ENCODE results near the gene AGBL1. TPM values are rescaled to one million over a fixed set of nuclear protein-coding genes. Genes with fewer than 3 reads are reported as not detected.

AGBL1 gene
- total and polyA plus RNA-seq, 2 experiments from 2014 or later, result 0.06 to 0.11 TPM

- H3K36me3 ChIP-seq, result no peaks in the 10 kb centered on the region
- DNase-seq (ENCODE audit: low read depth in 1 of 2, low spot score in 1 of 2), result no peak
Observed at GRCh38 chr15:86573476-86573875, 493.8 kb downstream of the AGBL1 start.

GRCh38 chr15:86588413-86588812 is 508.7 kb downstream of the AGBL1 start:
- TF ChIP-seq, protein P1, sequence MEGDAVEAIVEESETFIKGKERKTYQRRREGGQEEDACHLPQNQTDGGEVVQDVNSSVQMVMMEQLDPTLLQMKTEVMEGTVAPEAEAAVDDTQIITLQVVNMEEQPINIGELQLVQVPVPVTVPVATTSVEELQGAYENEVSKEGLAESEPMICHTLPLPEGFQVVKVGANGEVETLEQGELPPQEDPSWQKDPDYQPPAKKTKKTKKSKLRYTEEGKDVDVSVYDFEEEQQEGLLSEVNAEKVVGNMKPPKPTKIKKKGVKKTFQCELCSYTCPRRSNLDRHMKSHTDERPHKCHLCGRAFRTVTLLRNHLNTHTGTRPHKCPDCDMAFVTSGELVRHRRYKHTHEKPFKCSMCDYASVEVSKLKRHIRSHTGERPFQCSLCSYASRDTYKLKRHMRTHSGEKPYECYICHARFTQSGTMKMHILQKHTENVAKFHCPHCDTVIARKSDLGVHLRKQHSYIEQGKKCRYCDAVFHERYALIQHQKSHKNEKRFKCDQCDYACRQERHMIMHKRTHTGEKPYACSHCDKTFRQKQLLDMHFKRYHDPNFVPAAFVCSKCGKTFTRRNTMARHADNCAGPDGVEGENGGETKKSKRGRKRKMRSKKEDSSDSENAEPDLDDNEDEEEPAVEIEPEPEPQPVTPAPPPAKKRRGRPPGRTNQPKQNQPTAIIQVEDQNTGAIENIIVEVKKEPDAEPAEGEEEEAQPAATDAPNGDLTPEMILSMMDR (IDR thresholded peaks at IDR 0.05; ENCODE audit: low read depth, low read length), result no peak
- H3K4me3 ChIP-seq, result no peak overlapping the region
- peak overlapping the region; percentile 7 for H3K27ac ChIP-seq
- H3K36me3 ChIP-seq, result no peaks in the 10 kb centered on the region
- peak in 1 of 2 donors; percentile 64 for DNase-seq (ENCODE audit: low read depth in 1 of 2, low spot score in 1 of 2)
- no peaks in the 10 kb centered on the region for H3K9me3 ChIP-seq (ENCODE audit: low read depth)
- H3K27me3 ChIP-seq, result no peaks in the 10 kb centered on the region
- H3K4me1 ChIP-seq (ENCODE audit: low read depth), result peaks cover 23% of the 10 kb centered on the region

More at GRCh38 chr15:86573476-86573875, 493.8 kb downstream of the AGBL1 start:
- Histone ChIP-seq H3K9me3 (ENCODE audit: low read depth) (no peaks in the 10 kb centered on the region), H3K27ac (no peak overlapping the region), H3K27me3 (no peaks in the 10 kb centered on the region), H3K4me3 (no peak overlapping the region), H3K4me1 (ENCODE audit: low read depth) (peaks cover 22% of the 10 kb centered on the region)
- TF ChIP-seq, protein P1 (IDR thresholded peaks at IDR 0.05; ENCODE audit: low read depth, low read length), result no peak

DNA sequence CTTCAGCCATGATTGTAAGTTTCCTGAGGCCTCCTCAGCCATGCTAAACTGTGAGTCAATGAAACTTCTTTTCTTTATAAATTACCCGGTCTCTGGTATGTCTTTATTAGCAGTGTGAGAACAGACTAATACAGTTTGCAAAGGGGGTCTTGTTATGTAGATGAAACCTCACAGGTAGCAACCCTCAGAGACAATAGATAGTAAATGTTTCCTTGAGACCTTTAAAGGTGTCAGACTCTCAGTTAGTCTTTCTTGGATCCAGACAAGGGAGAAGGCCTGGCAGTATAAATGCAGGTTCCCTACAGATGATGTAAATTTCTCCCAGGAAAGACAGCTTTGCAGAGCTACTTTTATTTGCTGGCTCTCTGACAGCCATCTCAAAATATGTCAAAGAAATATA is 510.8 kb downstream of the AGBL1 start:
- Histone ChIP-seq H3K4me3 (no peak overlapping the region), H3K4me1 (ENCODE audit: low read depth) (peaks cover 23% of the 10 kb centered on the region), H3K36me3 (no peaks in the 10 kb centered on the region), H3K27me3 (no peaks in the 10 kb centered on the region), H3K9me3 (ENCODE audit: low read depth) (no peaks in the 10 kb centered on the region), H3K27ac (no peak overlapping the region)
- DNase-seq (ENCODE audit: low read depth in 1 of 2, low spot score in 1 of 2), result no peak
- TF ChIP-seq, protein P1 (IDR thresholded peaks at IDR 0.05; ENCODE audit: low read depth, low read length), result no peak

DNA sequence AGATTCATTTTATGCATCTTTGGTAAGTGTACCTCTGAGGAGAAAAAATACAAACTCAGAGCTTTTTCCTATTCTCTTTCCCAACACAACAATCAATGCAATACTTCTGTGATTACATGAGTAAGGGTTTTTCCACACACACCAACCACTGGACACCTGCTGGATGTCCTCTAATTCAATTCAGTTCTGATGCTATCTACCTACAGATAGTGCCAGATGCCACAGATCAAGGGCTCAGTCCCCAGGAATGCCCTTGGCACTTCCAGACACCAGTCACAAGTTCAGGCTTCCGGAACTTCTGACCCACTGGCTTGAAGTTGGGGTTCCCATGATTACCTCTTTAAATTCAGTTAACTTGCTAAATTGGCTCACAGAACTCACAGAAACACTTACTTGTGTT is 511.5 kb downstream of the AGBL1 start:
- TF ChIP-seq, protein P1 (IDR thresholded peaks at IDR 0.05; ENCODE audit: low read depth, low read length), result no peak
- Histone ChIP-seq H3K4me3 (no peak overlapping the region), H3K27ac (no peak overlapping the region), H3K9me3 (ENCODE audit: low read depth) (no peaks in the 10 kb centered on the region), H3K27me3 (no peaks in the 10 kb centered on the region), H3K36me3 (no peaks in the 10 kb centered on the region), H3K4me1 (ENCODE audit: low read depth) (peaks cover 23% of the 10 kb centered on the region)
- DNase-seq (ENCODE audit: low read depth in 1 of 2, low spot score in 1 of 2), result no peak

GRCh38 chr15:86591994-86592735 is 512.5 kb downstream of the AGBL1 start:
- no peaks in the 10 kb centered on the region for H3K36me3 ChIP-seq
- no peak for DNase-seq (ENCODE audit: low read depth in 1 of 2, low spot score in 1 of 2)
- no peak overlapping the region for H3K27ac ChIP-seq
- H3K4me3 ChIP-seq, result no peak overlapping the region
- TF ChIP-seq, protein P1 (IDR thresholded peaks at IDR 0.05; ENCODE audit: low read depth, low read length), result no peak
- H3K27me3 ChIP-seq, result no peaks in the 10 kb centered on the region
- no peaks in the 10 kb centered on the region for H3K9me3 ChIP-seq (ENCODE audit: low read depth)
- H3K4me1 ChIP-seq (ENCODE audit: low read depth), result peaks cover 20% of the 10 kb centered on the region

Measured in cardiac muscle cell (in vitro differentiated cells and primary cell).